ENCODE measurements around the gene DNAH9.

DNAH9 gene

GRCh38 chr17:11690681-11691080 is 92.4 kb downstream of the DNAH9 start:
- DNase-seq: no peak

DNA sequence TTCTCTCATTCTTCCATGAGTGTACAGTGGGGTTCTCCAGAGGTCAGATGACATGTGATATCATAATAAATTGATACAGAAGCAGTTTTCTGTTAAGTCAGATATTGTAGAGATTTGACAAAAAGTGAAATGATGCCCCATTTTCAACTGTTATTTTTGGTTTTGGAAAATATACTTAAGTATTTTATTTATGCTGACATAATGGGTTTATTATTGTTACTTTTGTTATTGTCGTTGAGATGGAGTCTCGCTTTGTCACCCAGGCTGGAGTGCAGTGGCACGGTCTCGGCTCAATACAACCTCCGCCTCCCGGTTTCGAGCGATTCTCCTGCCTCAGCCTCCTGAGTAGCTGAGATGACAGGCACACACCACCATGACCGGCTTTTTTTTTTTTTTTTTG is 94.4 kb downstream of the DNAH9 start:
- no peak for DNase-seq

- DNase-seq: no peak
Measured at GRCh38 chr17:11693284-11693683, 95.0 kb downstream of the DNAH9 start.

GRCh38 chr17:11700668-11701067 is 102.4 kb downstream of the DNAH9 start:
- no peak for DNase-seq

DNA sequence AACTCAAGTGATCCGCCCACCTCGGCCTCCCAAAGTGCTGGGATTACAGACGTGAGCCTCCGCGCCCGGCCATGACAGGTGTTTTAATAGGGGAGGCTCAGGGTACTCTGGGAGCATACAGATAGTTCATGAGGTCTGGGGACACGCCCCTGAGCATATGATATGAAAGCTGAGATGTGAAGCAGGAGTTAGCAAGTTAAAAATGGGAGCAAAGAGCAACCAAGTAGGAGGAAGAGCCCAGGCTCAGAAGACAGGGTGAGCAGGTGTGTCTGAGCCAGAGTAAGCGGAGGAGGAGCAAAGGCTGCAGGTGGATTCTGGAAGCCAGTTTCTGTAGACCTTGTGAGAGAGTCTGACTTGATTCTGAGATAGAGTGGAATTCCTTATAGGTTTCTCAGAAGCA is 103.6 kb downstream of the DNAH9 start:
- no peak for DNase-seq

- DNase-seq: no peak
Measured at GRCh38 chr17:11704041-11704440, 105.8 kb downstream of the DNAH9 start.

DNA sequence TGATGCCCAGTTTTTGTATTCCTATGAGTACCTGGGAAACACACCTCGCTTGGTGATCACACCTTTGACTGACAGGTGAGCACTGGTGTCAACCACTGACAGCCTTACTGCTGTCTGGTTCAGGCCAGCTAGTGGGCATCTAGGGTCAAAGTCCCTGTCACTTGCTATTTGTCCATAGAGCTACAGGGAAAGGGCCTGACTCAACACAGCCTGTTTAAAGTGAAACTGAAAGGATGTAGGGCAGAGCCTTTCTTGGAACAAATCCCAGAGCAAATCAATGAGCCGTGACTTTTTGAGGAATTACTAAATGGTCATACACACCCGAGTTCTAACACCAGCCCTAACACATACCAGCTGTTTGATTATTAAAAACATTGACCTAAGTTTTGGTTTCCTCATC is 106.8 kb downstream of the DNAH9 start:
- DNase-seq: no peak

DNA sequence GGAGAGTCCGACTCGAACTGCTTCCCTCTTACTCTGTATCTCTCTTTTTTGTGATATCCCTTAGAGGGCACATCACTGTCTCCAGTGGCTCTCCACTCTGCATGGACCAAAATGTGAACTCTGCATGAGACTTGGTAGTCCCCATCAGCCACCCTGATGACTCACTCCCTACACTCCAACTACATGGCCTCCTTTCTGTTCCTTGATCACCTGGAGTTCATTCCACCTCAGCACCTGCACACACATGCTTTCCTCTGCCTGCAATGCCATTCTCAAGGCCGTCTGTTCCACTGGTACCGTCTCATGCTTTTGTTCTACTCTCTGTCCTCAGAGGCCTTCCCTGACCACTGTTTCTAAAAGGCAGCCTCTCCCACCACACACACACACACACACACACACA is 109.3 kb downstream of the DNAH9 start:
- no peak for DNase-seq

- DNase-seq: no peak
Measured at GRCh38 chr17:11712456-11712855, 114.2 kb downstream of the DNAH9 start.

- no peak for DNase-seq
Measured at GRCh38 chr17:11719203-11719602, 120.9 kb downstream of the DNAH9 start.

DNA sequence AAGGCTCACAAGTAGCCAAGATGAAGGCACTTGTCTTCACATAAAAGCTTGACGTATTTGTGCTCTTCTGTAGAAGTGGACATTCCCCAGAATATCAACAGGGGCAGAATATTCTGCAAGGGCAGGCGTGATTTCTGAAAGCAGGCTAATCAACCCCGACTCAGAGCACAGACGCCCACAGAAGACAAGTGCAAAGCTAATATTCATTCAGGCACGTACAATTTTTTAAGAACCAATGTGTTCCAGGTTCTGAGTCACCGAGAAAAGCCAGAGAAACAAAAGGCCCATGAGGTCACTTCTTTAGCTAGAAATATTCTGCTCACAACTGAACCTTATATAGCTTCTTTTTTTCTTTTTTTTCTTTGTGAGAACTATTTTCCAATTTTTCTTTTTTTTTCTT is 121.6 kb downstream of the DNAH9 start:
- no peak for DNase-seq

DNA sequence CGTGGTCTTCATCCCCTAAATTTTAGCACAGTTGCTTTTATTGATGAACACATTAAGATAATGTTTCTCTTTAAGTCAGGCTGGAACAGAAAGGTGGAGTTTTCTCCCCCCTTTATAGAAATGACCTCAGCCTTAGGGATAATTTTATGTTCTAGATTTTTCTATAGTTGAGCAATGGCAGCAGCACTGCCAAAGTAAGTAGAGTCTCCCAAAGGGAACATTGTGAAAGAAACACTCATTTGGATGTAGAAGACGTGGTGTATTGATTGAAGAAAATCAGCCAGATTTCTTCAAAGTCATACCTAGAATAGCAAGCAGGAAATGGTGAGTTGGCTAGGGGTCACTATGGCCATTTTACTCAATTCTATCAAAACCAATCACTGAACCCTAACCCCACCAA is 122.5 kb downstream of the DNAH9 start:
- no peak for DNase-seq

DNA sequence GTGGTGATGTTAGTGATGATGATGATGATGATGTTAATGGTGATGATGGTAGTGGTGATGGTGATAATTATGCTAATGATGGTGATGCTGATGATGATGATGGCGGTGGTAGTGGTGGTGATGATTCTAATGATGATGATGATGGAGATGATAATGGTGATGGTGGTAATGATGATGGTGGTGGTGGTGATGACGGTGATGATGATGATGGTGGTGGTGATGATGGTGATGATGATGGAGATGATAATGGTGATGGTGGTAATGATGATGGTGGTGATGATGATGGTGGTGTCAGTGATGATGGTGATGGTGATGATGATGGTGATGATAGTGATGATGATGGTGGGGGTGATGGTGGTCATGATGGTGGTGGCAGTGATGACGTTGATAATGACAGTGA is 132.5 kb downstream of the DNAH9 start:
- DNase-seq: no peak

DNA sequence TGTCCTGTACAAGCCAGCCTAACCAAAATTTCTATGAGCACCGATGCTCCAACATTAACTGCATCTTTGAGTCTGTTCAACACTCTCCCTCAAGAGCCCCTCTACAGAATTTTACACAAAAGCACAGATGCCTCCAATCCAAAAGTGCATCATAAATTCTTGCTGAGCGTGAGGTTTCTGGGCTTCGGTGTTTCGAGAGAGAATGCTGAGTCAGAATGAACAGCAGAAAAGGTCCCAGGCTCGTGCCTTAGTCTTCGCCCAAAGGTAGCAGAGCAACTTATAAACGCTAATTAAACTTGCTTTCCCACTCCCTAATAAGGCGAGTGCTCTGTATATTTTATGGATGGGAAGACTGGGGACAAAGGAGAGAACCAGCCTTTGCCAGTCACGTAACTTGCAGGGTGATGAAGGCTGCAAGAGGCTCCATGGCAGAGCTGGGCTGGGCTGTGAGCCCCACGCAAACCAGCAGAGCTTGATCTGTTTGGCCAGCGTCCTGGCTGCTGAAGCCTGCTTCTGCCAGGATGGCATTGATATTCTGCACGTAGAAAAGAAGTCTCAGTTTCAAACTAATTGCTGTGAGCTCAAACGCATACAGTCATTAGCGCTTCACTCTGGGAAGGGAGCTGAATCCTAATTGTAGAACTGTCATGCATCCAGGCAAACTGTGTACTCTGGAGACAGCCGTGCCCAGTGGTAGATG is 138.5 kb downstream of the DNAH9 start:
- DNase-seq: no peak

DNA sequence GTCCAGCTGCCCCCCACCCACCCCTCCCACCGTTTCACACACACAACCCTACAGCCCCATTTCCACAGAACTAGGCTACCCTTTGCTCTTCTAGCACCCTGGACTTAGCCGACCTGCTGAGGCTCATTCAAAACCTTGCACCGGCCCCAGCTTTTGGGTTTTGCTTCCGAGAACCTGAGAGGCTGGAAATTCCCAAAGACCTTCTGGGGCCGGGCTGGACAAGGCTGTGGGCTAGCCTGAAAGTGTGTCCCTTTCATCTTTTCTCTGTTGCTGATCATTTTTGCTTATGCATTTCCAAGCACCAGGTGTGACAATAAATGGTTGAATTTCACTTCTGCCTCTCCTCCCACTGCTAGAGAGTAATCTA is 139.0 kb downstream of the DNAH9 start:
- no peak for DNase-seq

GRCh38 chr17:11738151-11738550 is 139.9 kb downstream of the DNAH9 start:
- no peak for DNase-seq

GRCh38 chr17:11739351-11739750 is 141.1 kb downstream of the DNAH9 start:
- no peak for DNase-seq

- no peak for DNase-seq
Measured at GRCh38 chr17:11739848-11740247, 141.6 kb downstream of the DNAH9 start.

DNA sequence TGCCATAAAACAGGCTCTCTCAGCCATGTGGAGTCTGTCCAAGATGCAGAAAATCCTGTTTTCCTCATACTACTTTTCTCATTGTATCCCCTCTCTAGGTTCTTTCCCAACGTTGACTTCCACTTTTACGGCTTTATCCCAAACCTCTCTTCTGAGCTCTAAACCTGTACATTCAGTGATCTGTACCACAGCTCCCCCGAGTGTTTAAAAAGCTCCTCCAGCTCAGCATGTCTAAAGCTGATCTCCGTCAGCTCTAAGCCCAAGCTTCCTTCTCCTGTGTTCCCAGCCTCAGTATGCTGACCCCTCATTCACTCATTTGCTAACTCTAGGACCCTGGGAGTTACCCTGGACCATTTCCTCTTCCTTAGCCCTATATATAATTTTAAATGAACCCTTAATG is 144.6 kb downstream of the DNAH9 start:
- no peak for DNase-seq

DNA sequence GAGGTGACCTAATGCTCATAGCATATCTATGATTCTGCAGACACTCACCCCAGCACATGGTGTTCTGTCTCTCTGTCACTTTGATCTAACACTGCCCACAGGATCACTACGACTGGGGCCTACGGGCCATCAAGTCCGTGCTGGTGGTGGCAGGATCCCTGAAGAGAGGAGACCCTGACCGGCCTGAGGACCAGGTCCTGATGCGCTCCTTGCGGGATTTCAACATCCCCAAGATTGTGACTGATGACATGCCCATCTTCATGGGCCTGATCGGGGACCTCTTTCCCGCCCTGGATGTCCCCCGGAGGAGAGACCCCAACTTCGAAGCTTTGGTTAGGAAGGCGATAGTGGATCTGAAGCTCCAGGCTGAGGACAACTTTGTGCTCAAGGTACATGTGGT is 146.4 kb downstream of the DNAH9 start:
- DNase-seq: no peak

DNA sequence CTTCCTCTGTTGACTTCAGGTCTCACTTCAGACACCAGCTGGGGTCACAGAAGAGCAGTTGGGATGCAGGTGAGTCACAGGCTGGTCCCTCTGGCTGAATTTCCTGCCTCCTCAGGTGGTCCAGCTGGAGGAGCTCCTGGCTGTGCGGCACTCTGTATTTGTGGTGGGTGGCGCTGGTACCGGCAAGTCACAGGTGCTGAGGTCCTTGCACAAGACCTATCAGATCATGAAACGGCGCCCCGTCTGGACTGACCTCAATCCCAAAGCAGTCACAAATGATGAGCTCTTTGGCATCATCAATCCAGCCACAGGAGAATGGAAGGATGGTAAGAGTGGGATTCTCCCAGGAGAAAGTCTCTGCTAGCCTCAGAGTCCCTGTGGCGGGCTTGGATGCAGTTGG is 149.2 kb downstream of the DNAH9 start:
- no peak for DNase-seq

DNA sequence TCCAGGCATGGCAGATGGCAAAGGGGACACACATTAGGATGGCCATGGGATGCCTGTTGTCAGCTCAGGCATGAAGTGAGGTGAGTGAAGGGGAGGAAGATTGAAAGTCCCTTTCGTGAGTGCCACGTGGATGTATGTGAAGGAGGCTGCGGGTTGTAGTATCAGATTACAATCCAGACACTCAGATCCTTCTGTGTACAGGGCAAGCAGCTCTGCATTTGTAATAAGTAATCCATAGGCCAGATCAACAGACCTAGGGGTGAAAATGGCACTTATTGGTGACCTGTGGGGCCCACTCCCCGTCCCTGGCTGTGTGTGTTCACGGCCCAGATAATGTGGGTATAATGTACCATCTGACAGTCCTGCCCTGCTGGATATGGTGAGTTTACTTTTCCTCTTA is 159.5 kb downstream of the DNAH9 start:
- no peak for DNase-seq

- DNase-seq: no peak
Measured at GRCh38 chr17:11768106-11768505, 169.8 kb downstream of the DNAH9 start.

DNA sequence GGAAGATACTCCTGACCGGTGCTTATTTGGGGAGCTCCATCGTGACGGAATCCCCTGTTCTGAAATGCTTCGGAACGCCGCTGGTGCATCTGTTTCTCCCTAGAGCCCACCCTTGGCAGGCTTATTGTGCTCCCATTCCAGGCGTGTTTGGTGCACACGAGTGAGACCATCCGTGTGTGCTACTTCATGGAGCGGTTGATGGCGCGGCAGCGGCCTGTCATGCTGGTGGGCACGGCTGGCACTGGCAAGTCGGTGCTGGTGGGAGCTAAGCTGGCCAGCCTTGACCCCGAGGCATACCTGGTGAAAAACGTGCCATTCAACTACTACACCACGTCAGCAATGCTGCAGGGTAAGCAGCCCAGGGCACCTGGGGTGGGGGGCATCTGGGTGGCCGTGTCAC is 170.7 kb downstream of the DNAH9 start:
- no peak for DNase-seq

DNA sequence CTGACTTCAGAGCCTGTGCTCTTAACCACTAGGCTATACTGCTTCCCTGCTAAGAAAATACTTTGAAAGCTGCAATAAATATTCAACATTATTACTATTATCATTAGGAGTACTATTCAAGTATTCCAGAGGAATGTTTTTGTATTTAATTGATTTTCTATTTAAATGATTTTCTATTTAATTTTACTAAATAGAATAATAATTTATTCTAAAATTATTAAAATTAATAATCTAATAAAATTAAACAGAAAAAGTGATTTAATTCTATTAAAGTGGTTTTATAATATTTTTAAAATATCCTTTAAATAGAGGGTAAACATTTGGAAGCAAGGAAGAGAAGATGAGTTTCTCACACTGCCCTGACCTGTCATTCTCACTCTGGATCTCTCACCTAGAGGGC is 173.8 kb downstream of the DNAH9 start:
- DNase-seq: no peak

DNA sequence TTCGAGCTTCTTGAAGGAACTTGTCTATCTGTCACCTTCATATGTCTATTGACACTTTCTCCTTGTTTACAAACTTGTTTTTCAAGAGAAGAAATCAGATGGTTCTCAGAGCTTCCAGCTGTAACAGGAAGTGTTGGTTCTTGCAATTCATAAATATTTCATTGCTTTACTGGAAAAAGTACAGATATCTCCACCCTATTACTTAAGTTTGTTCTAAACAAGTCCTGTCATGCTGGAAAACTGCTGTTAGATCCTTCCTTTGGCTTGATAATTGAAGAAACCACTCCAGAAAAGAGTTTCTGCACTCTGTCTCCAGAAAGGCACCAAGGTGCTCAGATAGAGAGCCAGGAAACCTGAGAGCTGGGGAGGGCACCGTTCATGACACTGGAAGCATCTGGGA is 181.6 kb downstream of the DNAH9 start:
- no peak for DNase-seq

Measured in suppressor macrophage treated with lipopolysaccharide for 4 hours (primary cell).